Neural cell (in vitro differentiated cells): ENCODE data around the gene PPP2R5D.

ENCODE experiments used
- EZH2 ChIP-seq: fragments of 200-600, 300-800 bp; shearing (Covaris generic), sonication (generic); IDR thresholded peaks from 2 replicates; pipeline ENCODE4 v1.6.1; 2014; ENCODE audit warnings: antibody characterized with exemption, low read length, borderline replicate concordance, mild to moderate bottlenecking; ENCODE audit not compliant: insufficient read depth, poor library complexity, severe bottlenecking
- POLR2AphosphoS5 ChIP-seq: IDR thresholded peaks from 2 replicates; pipeline ENCODE4 v1.6.1; 2012
- TF ChIP-seq, protein P1 (sequence below): fragments of 450-650 bp; IDR thresholded peaks from 2 replicates; pipeline ENCODE4 v1.5.1; 2014; ENCODE audit warnings: antibody characterized with exemption, mild to moderate bottlenecking, moderate library complexity; ENCODE audit not compliant: poor library complexity, severe bottlenecking

DNA sequence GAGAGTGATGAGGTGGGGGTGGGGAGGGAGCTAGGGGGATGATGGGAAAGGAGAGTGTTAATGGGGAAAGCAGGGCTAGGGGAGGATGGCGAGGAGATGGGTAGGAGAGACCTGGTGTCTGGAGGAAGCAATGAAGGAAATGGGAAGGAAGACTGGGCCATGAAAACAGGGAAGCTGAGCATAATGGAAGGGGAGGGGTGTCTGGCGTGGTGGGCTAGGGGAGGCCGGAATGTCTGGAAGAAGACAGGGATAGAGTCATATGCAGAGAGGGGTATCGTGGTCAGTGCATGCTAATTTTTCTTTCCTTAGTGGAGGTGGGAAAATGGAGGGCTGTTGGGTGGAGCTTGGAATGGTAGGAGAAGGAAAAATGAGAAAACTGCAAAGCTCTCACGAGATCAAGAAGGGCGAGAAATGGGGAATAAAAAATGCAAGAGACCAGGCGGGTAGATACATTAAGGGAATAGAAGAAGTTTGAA lies 30.1 kb downstream of the PPP2R5D start:
- TF ChIP-seq POLR2AphosphoS5, result peak; percentile 32
- TF ChIP-seq, protein P1, sequence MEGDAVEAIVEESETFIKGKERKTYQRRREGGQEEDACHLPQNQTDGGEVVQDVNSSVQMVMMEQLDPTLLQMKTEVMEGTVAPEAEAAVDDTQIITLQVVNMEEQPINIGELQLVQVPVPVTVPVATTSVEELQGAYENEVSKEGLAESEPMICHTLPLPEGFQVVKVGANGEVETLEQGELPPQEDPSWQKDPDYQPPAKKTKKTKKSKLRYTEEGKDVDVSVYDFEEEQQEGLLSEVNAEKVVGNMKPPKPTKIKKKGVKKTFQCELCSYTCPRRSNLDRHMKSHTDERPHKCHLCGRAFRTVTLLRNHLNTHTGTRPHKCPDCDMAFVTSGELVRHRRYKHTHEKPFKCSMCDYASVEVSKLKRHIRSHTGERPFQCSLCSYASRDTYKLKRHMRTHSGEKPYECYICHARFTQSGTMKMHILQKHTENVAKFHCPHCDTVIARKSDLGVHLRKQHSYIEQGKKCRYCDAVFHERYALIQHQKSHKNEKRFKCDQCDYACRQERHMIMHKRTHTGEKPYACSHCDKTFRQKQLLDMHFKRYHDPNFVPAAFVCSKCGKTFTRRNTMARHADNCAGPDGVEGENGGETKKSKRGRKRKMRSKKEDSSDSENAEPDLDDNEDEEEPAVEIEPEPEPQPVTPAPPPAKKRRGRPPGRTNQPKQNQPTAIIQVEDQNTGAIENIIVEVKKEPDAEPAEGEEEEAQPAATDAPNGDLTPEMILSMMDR, result no peak
- TF ChIP-seq EZH2, result no peak
